ENCODE data around the gene CLECL1. TPM values are rescaled to one million over a fixed set of nuclear protein-coding genes. Genes with fewer than 3 reads are reported as not detected.
A peak's percentile ranks its signal among the peaks of the same experiment; 100 is the strongest.

The CLECL1 gene
- total RNA-seq, 1 donor from 2014 or later: not detected

DNA sequence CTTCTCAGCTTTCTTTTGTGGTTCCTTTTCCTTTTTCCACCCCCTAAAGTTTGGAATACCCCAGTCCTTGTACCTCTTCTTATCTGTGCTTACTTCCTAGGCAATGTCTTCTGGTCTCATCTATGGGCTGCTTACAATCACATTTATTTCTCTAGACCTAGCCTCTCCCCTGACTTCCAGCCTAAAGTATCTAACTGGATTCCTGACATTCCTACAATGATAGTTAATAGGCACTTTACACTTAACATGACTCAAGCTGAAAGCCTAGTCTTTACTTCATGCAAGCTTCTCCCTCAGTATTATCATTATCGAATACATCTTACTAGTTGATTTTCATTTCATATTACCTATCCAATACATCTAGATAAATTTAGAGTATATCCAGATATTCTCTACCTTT, 21.2 kb downstream of the CLECL1 start:
- H3K36me3 ChIP-seq (ENCODE audit: insufficient read depth, low read length): no peaks in the 10 kb centered on the region
- TF ChIP-seq EZH2 (IDR thresholded peaks at IDR 0.05; ENCODE audit: insufficient read depth, low read length): no peak
- TF ChIP-seq, protein P1, sequence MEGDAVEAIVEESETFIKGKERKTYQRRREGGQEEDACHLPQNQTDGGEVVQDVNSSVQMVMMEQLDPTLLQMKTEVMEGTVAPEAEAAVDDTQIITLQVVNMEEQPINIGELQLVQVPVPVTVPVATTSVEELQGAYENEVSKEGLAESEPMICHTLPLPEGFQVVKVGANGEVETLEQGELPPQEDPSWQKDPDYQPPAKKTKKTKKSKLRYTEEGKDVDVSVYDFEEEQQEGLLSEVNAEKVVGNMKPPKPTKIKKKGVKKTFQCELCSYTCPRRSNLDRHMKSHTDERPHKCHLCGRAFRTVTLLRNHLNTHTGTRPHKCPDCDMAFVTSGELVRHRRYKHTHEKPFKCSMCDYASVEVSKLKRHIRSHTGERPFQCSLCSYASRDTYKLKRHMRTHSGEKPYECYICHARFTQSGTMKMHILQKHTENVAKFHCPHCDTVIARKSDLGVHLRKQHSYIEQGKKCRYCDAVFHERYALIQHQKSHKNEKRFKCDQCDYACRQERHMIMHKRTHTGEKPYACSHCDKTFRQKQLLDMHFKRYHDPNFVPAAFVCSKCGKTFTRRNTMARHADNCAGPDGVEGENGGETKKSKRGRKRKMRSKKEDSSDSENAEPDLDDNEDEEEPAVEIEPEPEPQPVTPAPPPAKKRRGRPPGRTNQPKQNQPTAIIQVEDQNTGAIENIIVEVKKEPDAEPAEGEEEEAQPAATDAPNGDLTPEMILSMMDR (IDR thresholded peaks at IDR 0.05; ENCODE audit: insufficient read depth, low read depth, low read length): no peak
- H3K4me1 Mint-ChIP-seq (ENCODE audit: low read depth, unreplicated experiment): peaks cover 18% of the 10 kb centered on the region
- H3K27ac Mint-ChIP-seq (ENCODE audit: unreplicated experiment): peak overlapping the region; percentile 4
- H3K9me3 ChIP-seq (ENCODE audit: insufficient read depth, low read depth, low read length): no peaks in the 10 kb centered on the region
- no peak overlapping the region for H3K27ac ChIP-seq (ENCODE audit: low read depth, low read length)
- H3K36me3 Mint-ChIP-seq (ENCODE audit: low read depth, unreplicated experiment): no peaks in the 10 kb centered on the region
- no peaks in the 10 kb centered on the region for H4K20me1 ChIP-seq (ENCODE audit: insufficient read depth, low read length)
- H3K4me3 ChIP-seq (ENCODE audit: insufficient read depth, low read depth, low read length): no peak overlapping the region
- peaks cover 2% of the 10 kb centered on the region for H3K27me3 Mint-ChIP-seq (ENCODE audit: low read depth, unreplicated experiment)
- H3K9ac ChIP-seq (ENCODE audit: low read length): no peak overlapping the region
- H3K9me3 Mint-ChIP-seq (ENCODE audit: unreplicated experiment): peaks cover under 1% of the 10 kb centered on the region
- H3K4me1 ChIP-seq (ENCODE audit: insufficient read depth, low read length): no peaks in the 10 kb centered on the region
- DNase-seq (ENCODE audit: low read depth) (no peak), FAIRE-seq (no peak)
- H2AFZ ChIP-seq (ENCODE audit: low read depth, low read length): no peak overlapping the region
- H3K4me3 Mint-ChIP-seq (ENCODE audit: unreplicated experiment): no peak overlapping the region
- H3K27me3 ChIP-seq (ENCODE audit: insufficient read depth, low read length): no peaks in the 10 kb centered on the region
- H3K79me2 ChIP-seq (ENCODE audit: insufficient read depth, low read length): no peaks in the 10 kb centered on the region
- H3K4me2 ChIP-seq (ENCODE audit: low read length): no peak overlapping the region

DNA sequence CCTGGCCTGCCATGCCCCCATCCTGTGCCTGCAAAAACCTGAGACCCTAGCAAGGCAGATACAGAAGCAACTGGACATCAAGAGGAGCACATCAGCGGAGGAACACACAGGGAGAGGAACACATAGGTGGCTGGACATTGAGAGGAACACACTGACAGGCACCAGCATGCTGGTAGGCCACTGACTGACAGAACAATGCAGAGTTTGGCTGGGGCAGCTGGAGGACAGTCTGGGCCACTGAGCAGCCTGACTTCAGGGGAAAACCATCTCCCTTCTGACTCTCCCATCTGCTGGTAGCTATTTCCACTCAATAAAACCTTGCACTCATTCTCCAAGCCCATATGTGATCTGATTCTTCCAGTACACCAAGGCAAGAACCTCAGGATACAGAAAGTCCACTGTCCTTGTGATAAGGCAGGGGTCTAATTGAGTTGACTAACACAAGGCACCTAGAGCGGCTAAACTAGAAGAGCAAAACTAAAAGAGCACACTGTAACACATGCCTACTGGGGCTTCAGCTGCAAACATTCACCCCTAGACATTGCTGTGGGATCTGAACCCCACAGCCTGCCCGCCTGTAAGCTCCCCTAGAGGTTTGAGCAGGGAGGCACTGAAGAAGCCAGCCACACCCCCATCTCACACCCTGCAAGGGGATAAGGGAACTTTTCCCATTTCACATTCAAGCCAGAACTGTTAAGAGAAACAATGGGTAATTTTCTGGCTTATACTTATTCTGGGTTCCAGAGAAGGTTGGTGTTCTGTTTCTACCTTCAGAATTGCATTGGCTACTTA, 22.1 kb downstream of the CLECL1 start:
- Histone ChIP-seq H3K27ac (ENCODE audit: low read depth, low read length) (no peak overlapping the region), H3K27me3 (ENCODE audit: insufficient read depth, low read length) (no peaks in the 10 kb centered on the region), H2AFZ (ENCODE audit: low read depth, low read length) (peak overlapping the region; percentile 10), H3K4me3 (ENCODE audit: insufficient read depth, low read depth, low read length) (no peak overlapping the region), H3K4me2 (ENCODE audit: low read length) (no peak overlapping the region), H3K79me2 (ENCODE audit: insufficient read depth, low read length) (no peaks in the 10 kb centered on the region), H4K20me1 (ENCODE audit: insufficient read depth, low read length) (no peaks in the 10 kb centered on the region), H3K36me3 (ENCODE audit: insufficient read depth, low read length) (no peaks in the 10 kb centered on the region), H3K9ac (ENCODE audit: low read length) (no peak overlapping the region), H3K4me1 (ENCODE audit: insufficient read depth, low read length) (no peaks in the 10 kb centered on the region), H3K9me3 (ENCODE audit: insufficient read depth, low read depth, low read length) (no peaks in the 10 kb centered on the region)
- Mint-ChIP-seq H3K27me3 (ENCODE audit: low read depth, unreplicated experiment) (no peaks in the 10 kb centered on the region), H3K36me3 (ENCODE audit: low read depth, unreplicated experiment) (no peaks in the 10 kb centered on the region), H3K9me3 (ENCODE audit: unreplicated experiment) (no peaks in the 10 kb centered on the region), H3K4me1 (ENCODE audit: low read depth, unreplicated experiment) (peaks cover 22% of the 10 kb centered on the region), H3K27ac (ENCODE audit: unreplicated experiment) (no peak overlapping the region), H3K4me3 (ENCODE audit: unreplicated experiment) (no peak overlapping the region)
- FAIRE-seq (no peak), DNase-seq (ENCODE audit: low read depth) (no peak)
- TF ChIP-seq, protein P1 (IDR thresholded peaks at IDR 0.05; ENCODE audit: insufficient read depth, low read depth, low read length): no peak
- no peak for TF ChIP-seq EZH2 (IDR thresholded peaks at IDR 0.05; ENCODE audit: insufficient read depth, low read length)

DNA sequence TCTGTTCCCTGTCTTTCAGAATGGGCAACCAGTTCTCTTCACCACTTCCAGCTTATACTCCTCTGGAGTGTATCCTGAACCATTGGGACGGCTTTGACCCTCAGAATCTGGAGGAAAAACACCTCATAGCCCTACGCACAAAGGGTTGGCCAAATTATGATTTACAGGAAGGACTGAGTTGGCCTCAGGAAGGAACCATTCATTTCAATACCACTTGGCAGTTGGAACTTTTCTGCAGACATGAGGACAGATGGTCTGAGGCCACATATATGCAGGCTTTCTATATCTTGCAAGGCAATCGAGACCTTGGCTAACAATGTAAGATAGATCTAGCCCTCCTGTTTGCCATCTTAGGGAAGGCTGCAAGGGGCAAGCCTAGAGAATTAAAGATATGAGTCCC, 24.0 kb downstream of the CLECL1 start:
- H3K27ac ChIP-seq (ENCODE audit: low read depth, low read length): no peak overlapping the region
- TF ChIP-seq, protein P1 (IDR thresholded peaks at IDR 0.05; ENCODE audit: insufficient read depth, low read depth, low read length): no peak
- no peak for TF ChIP-seq EZH2 (IDR thresholded peaks at IDR 0.05; ENCODE audit: insufficient read depth, low read length)
- no peak overlapping the region for H3K4me3 Mint-ChIP-seq (ENCODE audit: unreplicated experiment)

More for the DNA sequence above, 24.0 kb downstream of the CLECL1 start:
- FAIRE-seq (no peak), DNase-seq (ENCODE audit: low read depth) (no peak)
- H4K20me1 ChIP-seq (ENCODE audit: insufficient read depth, low read length): no peaks in the 10 kb centered on the region
- Mint-ChIP-seq H3K27ac (ENCODE audit: unreplicated experiment) (no peak overlapping the region), H3K36me3 (ENCODE audit: low read depth, unreplicated experiment) (peaks cover 1% of the 10 kb centered on the region), H3K4me1 (ENCODE audit: low read depth, unreplicated experiment) (peaks cover 22% of the 10 kb centered on the region), H3K27me3 (ENCODE audit: low read depth, unreplicated experiment) (no peaks in the 10 kb centered on the region), H3K9me3 (ENCODE audit: unreplicated experiment) (no peaks in the 10 kb centered on the region)
- H2AFZ ChIP-seq (ENCODE audit: low read depth, low read length): no peak overlapping the region
- no peaks in the 10 kb centered on the region for H3K79me2 ChIP-seq (ENCODE audit: insufficient read depth, low read length)
- no peaks in the 10 kb centered on the region for H3K36me3 ChIP-seq (ENCODE audit: insufficient read depth, low read length)
- no peaks in the 10 kb centered on the region for H3K4me1 ChIP-seq (ENCODE audit: insufficient read depth, low read length)
- no peak overlapping the region for H3K4me3 ChIP-seq (ENCODE audit: insufficient read depth, low read depth, low read length)
- H3K9me3 ChIP-seq (ENCODE audit: insufficient read depth, low read depth, low read length): no peaks in the 10 kb centered on the region
- no peak overlapping the region for H3K4me2 ChIP-seq (ENCODE audit: low read length)
- H3K27me3 ChIP-seq (ENCODE audit: insufficient read depth, low read length): no peaks in the 10 kb centered on the region
- H3K9ac ChIP-seq (ENCODE audit: low read length): no peak overlapping the region

Measured in astrocyte (in vitro differentiated cells and primary cell).